DMS53 treated with DMSO at 0.1 percent for 48 hours (cell line): ENCODE results near the gene ISM1.

Source experiments
- DNase-seq: peaks from one replicate; lab custom pipeline; 2025; ENCODE audit not compliant: unreplicated experiment; lab: John Stamatoyannopoulos, UW

The ISM1 gene

GRCh38 chr20:13251904-13252297 is 30.8 kb downstream of the ISM1 start:
- DNase-seq: no peak

GRCh38 chr20:13255356-13255755 is 34.3 kb downstream of the ISM1 start:
- no peak for DNase-seq

- no peak for DNase-seq
Measured at GRCh38 chr20:13256606-13257005, 35.5 kb downstream of the ISM1 start.

DNA sequence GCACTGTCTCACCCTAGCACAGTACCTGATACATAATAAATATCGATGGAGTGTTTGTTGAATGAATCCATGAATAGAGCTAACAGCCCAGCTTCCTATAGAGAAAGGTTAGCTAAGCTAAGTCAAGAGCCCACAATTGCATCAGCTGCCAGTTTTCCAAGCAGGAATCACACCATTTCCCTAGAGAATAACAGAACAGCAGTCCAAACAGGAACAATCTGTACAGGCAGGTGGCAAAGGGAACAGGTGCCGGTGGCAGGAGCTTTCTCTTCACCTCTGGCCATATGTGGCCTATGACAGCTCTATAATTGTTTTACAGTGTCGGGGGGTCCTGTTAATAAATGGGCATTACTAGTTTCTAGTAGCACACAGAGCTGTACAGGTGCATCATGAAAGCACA is 38.8 kb downstream of the ISM1 start:
- DNase-seq: peak; percentile 39

GRCh38 chr20:13260650-13261279 is 39.7 kb downstream of the ISM1 start:
- no peak for DNase-seq

DNA sequence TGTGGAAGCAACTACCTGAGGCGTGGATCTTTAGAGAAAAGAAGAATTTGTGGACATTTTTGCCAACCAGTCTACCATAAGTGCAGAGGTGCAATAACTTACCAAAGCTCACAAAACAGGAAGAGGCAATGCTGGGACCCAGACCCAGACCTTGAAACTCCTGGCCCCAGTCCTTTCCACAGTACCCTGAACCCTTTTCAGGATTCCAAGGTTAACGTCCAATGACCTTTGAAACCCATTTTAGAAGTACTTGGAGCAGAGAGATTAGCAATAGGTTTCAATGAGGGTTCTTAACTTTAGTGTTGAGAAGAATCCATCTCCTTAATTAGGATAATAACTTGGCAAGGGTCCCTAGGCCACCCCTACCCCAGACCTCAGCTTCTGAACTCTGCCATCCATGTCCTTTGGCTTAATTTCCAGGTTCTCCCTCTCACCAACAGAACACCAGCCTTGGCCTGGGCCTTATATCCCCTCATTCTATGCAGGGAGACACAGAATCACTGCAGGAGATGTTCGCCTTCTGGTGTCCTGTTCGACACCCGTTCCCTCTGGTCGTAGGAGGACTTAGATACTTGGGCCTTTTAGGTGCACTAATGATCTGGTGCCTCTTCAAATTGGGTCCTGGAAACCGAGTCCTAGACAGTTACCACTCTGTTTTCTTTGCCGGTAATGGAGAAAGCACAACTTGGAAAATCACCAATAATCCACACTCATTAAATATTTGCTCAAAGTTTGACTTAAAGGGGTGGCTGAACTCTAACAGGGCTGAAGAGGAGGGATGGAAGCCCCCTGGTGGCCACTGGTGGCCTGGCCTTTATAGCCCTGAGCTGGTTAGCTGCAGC is 40.6 kb downstream of the ISM1 start:
- DNase-seq: peak; percentile 41

DNA sequence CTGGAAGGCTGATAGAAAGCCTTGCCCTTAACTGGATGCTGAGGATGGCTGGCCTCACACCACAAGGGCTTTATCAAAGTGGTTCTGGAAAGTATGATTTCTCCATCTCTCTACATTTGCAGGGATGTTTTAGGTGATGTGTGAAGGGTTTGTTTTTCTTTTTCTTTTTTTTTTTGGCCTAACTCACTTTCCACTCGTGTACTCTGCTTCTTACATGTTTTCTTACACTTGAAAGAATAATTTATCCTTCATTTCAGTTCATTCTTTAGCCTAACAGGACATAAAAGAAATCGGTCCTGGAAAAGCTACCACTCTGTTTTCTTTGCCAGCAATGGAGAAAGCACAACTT is 41.2 kb downstream of the ISM1 start:
- no peak for DNase-seq

DNA sequence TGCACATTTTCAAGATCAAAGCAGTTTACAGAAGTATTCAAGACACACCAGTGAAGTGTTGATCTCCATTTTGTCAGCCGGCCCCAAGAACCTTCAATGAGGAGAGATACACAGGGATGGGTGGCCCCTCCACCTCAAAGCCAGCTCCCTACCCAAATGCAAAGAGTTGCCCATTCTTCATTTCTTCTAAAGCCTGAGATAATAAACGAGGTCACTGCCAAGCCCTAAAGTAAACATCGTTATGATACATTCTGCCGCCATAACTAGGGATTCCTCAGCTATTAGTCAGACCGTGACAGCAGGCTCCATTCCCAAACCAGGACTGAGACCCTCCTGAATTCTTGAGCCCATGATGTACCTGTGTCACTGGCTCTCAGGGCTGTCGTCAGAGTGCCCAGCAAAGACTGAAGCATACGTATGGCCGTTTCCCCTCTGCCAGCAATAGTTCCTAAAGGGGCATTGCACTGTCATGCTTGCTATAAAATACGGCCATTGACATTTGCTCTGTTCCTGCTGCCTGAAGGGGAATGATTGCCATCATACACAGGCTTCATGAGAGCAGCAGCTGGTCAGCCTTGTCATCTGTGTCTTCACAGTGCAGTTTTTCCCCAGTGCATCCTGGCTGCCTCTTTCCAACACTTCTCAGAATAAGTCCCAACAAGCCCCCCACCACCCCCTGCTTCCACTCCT is 41.7 kb downstream of the ISM1 start:
- peak; percentile 33 for DNase-seq

DNA sequence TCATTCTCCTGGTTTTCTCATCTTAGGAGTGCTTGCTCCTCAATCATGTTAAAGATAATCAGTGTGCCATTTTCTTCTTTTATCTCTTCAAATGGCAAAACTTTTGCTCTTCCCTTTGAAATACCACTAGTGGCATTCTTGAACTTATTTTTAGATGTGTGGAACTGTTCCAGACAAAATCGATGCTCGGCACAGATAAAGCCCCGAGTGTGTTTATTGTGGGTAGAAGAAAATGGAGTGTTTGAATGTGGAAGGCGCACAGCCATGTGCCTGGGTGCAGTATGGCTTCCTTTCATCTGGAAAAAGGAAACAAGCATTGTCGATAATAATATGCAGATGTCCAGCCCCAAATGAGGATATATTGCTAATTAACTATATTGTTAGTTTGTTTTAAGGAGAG is 42.4 kb downstream of the ISM1 start:
- DNase-seq: no peak

GRCh38 chr20:13264907-13265306 is 43.8 kb downstream of the ISM1 start:
- no peak for DNase-seq

GRCh38 chr20:13265941-13266340 is 44.9 kb downstream of the ISM1 start:
- DNase-seq: no peak

DNA sequence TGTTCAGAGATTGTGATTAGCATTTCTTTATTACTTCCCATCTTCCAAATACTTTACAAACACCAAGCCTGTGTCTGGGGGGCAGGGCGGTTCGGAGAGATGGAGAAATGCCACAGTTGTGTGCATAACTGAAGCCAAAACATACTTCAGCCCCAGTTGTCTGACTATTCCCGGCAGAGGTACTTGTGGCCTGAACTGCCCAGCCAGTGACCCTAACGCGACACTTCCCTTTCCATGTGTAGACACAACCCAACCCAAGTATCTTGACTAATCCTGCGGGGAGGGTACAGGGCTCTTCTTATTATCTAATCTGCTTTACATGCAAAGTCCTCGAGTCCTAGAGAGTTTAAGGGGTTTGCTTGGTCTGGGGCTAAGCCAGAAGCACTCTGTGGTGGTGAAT is 46.2 kb downstream of the ISM1 start:
- no peak for DNase-seq

DNA sequence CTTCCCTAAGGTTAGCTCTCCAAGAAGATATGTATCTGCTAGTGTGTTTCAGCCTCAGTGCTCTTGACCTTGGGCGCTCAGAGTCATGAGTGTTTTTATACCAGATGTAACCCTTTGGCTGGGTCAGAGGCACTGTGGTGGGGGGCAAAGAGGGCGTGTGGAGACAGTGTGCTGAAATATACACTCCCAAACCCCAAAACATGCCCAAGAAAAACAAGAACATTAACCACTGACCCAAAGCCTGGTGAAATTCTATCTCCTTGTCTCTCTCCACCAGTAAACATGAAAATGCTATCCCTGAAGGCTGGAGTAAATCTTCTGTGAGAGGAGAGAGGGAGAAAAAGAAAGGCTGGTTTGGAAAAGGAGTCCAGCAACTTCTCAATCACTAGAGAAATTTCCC is 47.9 kb downstream of the ISM1 start:
- no peak for DNase-seq

GRCh38 chr20:13270211-13270610 is 49.1 kb downstream of the ISM1 start:
- no peak for DNase-seq

GRCh38 chr20:13271098-13271497 is 50.0 kb downstream of the ISM1 start:
- no peak for DNase-seq

DNA sequence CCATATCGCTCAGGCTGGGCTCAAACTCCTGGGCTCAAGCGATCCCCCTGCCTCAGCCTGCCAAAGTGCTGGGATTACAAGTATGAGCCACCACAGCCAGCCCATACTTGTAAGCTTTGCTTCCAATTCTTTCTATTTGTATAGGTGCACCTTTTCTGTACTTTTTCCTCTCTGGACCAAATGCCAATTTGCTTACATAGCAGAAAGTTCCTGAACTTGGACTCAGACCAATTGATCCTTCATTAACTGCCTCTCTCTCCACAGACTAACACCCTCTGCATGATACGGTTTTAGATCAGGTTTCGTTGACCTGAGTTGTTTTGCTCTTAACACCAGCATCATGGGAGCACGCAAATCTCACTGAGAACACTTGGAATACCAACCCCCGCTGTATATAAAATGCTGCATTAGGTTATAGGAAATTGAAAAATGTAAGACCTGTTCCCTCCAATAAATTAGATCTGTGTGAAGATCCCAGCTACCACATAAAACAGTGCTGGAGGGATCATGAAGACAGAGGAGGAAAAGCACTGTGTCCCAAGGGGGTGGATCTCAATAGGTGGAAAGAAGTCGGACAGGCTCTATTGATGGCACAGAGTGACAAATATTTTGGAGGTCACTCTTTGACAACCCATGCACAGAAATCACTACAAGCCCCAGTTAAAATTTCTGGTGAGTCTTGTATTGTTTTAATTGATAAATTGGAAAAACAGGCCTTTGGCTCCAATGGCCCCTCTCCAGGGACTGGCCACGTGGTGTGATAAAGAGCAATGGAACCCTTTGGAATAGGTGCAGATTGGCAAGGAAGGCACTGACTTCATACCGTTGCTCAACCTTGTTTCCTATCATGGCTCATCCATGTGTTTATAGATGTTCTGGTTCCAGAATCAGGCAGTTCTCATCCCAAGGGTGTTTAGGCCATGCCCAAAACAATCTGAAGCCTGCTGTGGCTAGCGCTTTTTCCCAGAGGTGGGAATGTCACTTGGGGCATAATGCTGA is 51.2 kb downstream of the ISM1 start:
- no peak for DNase-seq

- DNase-seq: no peak
Measured at GRCh38 chr20:13274275-13274861, 53.3 kb downstream of the ISM1 start.

DNA sequence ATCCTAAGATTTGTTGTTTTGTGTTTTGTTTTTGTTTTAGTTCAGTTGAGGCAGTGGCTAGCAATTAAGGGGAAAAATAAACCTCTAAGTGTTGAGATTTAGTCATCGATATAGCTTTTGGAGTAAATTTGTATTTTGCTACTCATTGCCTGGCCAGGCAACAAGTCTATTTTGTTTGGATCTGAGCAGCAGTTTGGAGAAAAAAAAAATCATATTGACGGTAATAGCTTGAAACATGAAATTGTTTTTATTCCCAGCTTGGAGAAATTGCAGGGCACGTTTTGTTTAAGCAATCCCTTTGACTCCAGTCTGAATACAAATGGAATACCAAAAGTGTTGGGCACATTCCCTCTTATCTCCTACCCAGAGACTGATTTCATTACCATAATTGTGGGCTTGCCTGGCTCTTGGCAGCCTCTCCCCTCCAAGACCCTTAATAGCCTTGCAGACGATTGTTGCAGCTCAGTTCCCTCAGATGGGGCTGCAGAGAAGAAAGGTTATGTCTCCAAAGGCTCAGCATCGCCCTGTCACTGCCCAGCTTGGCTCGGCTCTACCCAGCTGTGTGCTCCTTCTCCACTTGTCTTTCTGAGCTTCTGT is 56.0 kb downstream of the ISM1 start:
- no peak for DNase-seq

GRCh38 chr20:13277663-13278295 is 56.7 kb downstream of the ISM1 start:
- no peak for DNase-seq
